Prostate gland (tissue), 1 donor: ENCODE results near the gene ASB18.

ENCODE experiments used
- POLR2A ChIP-seq: fragments of 450-650 bp; IDR thresholded peaks from one replicate; pipeline ENCODE4 v1.6.1; 2016; ENCODE audit warnings: antibody characterized with exemption, mild to moderate bottlenecking
- POLR2AphosphoS5 ChIP-seq: sonication (generic); formaldehyde crosslinking; IDR thresholded peaks from one replicate; pipeline ENCODE4 v1.6.1; 2017; ENCODE audit warnings: antibody characterized with exemption

- TF ChIP-seq POLR2AphosphoS5 = no peak
- TF ChIP-seq POLR2A = no peak
These were observed 73.5 kb downstream of the ASB18 start for GRCh38 chr2:236190674-236191073.
